Fibroblast of the aortic adventitia (primary cell): ENCODE data around the gene POU1F1. TPM values are rescaled to one million over a fixed set of nuclear protein-coding genes. Genes with fewer than 3 reads are reported as not detected.
"Not testable (repeated sequence)": the region's sequence is repeated elsewhere in the genome, so short reads cannot be mapped to it uniquely, and the experiment has no call there.

Experiments
- DNase-seq: peaks from one replicate; pipeline ENCODE4 v3.0.0-alpha.2; 2010; ENCODE audit warnings: low read depth
- H3K4me3 ChIP-seq: 2 replicates; pipeline ENCODE4 v1.5.1; 2011; ENCODE audit warnings: low read depth, mild to moderate bottlenecking, control low read depth, low read length, moderate library complexity
- total RNA-seq: library from RNA; depleted of rRNA; stranded (reverse); fragments of >200 nt; gene quantifications from 2 replicates; pipeline ENCODE4 v1.2.3, GENCODE V29; 2012; ENCODE audit warnings: low replicate concordance
- TF ChIP-seq, protein P1 (sequence below): IDR thresholded peaks from 2 replicates; pipeline ENCODE4 v1.5.1; 2011; ENCODE audit warnings: mild to moderate bottlenecking, low read length, control low read depth, inconsistent platforms; ENCODE audit not compliant: insufficient read depth

Gene POU1F1
- total RNA-seq, 1 donor, result not detected

DNA sequence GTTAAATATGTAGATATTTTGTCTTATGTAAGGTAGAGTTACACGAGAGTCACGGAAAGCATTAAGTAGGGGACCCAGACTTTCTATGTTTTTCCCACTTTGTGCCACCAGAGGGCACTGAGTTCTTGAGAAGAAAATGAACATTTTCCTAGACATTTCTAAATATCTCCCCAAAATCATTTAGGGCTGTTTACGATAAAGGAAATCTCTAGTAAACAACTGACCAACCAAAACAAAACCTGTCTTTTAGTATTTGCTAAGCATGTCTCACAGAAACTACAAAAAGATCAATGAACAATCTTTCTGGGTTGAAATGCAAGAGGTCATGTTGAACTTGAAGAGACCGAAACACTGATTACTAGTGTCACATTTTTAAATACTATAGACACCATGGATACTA, 16.1 kb downstream of the POU1F1 start:
- TF ChIP-seq, protein P1, sequence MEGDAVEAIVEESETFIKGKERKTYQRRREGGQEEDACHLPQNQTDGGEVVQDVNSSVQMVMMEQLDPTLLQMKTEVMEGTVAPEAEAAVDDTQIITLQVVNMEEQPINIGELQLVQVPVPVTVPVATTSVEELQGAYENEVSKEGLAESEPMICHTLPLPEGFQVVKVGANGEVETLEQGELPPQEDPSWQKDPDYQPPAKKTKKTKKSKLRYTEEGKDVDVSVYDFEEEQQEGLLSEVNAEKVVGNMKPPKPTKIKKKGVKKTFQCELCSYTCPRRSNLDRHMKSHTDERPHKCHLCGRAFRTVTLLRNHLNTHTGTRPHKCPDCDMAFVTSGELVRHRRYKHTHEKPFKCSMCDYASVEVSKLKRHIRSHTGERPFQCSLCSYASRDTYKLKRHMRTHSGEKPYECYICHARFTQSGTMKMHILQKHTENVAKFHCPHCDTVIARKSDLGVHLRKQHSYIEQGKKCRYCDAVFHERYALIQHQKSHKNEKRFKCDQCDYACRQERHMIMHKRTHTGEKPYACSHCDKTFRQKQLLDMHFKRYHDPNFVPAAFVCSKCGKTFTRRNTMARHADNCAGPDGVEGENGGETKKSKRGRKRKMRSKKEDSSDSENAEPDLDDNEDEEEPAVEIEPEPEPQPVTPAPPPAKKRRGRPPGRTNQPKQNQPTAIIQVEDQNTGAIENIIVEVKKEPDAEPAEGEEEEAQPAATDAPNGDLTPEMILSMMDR, result peak; percentile 76
- H3K4me3 ChIP-seq, result no peak overlapping the region
- DNase-seq, result peak; percentile 73

DNA sequence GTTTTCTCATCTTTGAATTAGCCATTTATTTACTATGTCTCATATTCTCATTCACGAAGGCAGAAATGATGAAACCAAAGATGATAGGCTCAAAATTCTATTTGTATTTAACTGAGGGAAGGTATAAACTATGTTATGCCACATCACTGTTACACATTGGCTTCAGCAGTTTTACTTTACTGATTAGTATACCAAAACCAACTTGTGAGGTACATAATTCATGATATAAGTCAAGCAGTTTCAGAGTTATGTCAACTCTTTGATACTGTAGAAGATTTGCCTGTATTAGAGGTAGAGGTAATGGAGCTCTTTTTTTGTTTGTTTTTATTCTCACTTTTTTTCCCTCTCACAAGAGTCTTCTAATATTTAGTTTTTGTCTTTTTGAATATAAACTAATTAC, 26.4 kb downstream of the POU1F1 start:
- TF ChIP-seq, protein P1, result no peak
- no peak for DNase-seq
- H3K4me3 ChIP-seq, result no peak overlapping the region

DNA sequence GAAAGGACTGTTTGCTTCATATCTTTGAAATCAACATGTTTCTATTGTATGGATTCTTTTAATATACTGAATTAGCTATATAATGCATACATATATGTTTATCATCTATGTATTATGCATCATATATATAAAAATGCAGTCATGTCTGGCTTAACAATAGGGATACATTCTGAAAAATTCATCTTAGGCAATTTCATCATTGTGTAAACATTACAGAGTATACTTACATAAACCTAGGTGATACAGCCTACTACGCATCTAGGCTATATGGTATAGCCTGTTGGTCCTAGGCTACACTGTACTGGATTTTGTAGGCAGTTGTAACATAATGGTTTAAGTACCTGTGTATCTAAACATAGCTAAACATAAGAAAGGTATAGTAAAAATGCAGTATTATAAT, 27.6 kb downstream of the POU1F1 start:
- TF ChIP-seq, protein P1, result no peak
- H3K4me3 ChIP-seq, result no peak overlapping the region
- DNase-seq, result no peak

DNA sequence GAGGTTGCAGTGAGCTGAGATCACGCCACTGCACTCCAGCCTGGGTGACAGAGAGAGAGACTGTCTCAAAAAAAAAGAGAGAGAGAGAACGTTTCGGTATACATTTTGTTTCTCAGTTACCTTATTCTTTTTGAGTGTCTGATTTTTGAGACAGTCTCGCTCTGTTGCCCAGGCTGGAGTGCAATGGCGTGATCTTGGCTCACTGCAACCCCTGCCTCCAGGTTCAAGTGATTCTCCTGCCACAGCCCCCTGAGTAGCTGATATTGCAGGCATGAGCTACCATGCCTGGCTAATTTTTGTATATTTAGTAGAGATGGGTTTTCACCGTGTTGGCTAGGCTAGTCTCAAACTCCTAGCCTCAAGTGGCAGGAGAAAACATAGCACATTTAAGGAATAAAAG, 28.2 kb downstream of the POU1F1 start:
- not testable (repeated sequence) for DNase-seq, H3K4me3 ChIP-seq

DNA sequence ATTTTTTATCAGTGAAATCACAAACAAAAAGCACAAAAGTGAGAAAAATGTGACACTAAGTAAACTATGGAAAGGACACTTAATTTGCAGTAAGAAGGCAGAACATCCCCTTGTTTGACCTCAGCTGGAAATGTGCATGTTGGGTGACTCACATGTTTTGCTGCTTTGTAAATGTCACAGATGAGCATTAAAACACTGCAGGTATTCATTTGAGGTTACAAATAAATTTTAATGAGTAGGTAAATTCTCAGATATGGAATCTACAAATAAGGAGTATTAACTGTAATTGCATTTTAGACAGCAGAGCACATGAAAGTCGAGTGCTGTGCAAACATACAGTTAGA, 29.0 kb downstream of the POU1F1 start:
- no peak for DNase-seq
- TF ChIP-seq, protein P1, result no peak
- H3K4me3 ChIP-seq, result no peak overlapping the region

DNA sequence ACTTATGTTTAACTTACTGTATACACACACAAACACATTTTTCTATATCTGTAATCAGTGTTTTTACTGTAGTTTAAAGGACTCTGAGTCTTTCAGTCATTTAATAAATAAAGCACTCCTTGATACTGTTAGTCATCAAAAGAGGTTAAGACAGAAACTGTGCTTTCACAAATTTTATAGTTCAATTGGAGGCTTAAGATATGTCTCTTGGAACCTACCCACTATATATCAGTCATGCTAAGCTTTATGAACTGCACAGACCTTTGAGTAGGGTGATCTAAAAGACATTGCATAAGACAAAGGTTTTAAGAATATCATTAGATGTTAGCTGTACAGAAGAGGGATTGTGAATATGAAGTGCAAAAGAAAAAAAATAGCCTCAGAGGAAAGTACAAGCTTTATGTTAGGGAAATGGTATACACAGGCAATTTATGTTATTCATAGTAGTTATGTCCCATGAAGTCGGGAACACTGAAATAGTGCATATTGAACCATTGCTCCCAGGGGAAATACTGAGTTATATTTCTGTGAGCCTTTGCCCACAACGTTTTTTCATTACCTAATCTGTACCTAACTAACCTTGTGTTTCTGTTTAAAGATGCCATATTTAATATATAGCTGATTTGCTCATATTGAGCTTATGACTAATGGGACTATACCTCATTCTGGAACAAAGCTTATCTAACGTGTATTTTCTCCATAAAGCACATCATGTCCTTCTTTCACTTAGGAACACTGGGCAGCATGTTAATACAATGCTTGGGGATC, 29.5 kb downstream of the POU1F1 start:
- no peak for DNase-seq
- H3K4me3 ChIP-seq, result no peak overlapping the region
- TF ChIP-seq, protein P1, result no peak

DNA sequence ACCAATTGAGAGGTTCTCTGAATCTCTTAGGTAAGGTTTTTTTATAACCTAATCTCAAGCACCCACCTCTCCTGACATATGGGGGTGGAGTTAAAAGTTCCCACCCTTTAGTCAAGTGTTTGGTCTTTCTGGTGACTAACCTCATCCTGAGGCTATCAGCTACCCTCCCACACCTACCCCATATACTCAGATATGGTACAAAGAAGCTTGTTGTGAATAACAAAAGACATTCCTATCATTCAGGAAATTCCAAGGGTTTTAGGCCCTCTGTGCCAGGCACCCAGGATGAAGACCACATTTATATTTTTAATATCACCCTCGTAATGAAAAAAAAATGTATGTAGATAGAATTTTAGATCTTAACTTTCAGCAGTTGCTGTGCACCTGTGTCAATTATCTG, 40.3 kb downstream of the POU1F1 start:
- TF ChIP-seq, protein P1, result no peak
- DNase-seq, result no peak
- no peak overlapping the region for H3K4me3 ChIP-seq
